Measurements from ENCODE around the gene CFAP46. TPM values are rescaled to one million over a fixed set of nuclear protein-coding genes. Genes with fewer than 3 reads are reported as not detected.
A peak's percentile ranks its signal among the peaks of the same experiment; 100 is the strongest.

CFAP46 gene
- total and polyA plus RNA-seq, 10 donors: 0.03 to 1.1 (median 0.12) TPM; not detected in 2

DNA sequence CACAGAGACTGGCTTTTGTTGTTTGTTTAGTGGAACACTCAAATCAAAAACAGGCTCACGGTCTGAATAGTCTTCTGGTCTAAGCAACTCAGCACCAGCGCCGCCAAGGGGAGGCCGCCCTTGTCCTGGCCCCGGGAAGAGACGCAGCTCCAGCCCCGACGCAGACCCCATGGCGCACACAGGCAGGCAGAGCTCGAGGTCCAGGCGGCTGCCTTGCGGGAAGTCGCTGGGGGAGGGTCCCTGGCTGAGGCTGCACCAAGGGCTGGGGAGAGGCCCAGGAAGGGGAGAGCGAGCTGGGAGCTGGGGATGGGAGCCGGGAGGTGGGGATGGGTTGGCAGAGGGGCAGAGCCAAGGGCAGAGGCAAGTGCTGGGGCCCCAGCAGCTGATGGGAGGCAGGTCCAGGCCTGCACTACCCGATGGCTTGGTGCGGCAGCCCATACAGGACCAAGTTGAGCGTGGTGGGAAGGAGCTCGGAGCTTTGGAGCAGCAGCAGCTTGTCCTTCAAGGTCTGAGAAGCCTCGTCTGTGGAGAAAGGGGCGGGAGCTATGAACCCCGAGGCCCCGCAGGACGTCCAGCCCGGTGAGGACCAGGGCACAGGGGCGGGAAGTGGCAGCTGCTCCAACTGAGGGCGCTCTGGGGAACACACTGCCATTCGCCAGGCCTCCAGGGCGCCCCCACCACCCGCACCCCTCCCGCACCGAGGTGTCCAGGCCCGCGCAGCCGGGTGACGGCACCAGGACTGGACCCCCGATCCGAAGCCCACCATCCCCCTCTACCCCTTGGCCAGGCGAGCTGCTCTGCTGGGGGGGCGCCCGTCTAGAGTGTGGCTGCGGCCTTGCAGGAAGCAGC, 133.8 kb downstream of the CFAP46 start:
- Histone ChIP-seq H3K36me3 (no peaks in the 10 kb centered on the region), H3K4me3 (no peak overlapping the region), H3K27me3 (replicated peaks in 1 of 7) (peaks cover 0 to 63% (median 0%) of the 10 kb centered on the region in 7 donors), H3K4me1 (no peaks in the 10 kb centered on the region), H3K27ac (no peak overlapping the region), H3K9me3 (no peaks in the 10 kb centered on the region)
- TF ChIP-seq, protein P1, sequence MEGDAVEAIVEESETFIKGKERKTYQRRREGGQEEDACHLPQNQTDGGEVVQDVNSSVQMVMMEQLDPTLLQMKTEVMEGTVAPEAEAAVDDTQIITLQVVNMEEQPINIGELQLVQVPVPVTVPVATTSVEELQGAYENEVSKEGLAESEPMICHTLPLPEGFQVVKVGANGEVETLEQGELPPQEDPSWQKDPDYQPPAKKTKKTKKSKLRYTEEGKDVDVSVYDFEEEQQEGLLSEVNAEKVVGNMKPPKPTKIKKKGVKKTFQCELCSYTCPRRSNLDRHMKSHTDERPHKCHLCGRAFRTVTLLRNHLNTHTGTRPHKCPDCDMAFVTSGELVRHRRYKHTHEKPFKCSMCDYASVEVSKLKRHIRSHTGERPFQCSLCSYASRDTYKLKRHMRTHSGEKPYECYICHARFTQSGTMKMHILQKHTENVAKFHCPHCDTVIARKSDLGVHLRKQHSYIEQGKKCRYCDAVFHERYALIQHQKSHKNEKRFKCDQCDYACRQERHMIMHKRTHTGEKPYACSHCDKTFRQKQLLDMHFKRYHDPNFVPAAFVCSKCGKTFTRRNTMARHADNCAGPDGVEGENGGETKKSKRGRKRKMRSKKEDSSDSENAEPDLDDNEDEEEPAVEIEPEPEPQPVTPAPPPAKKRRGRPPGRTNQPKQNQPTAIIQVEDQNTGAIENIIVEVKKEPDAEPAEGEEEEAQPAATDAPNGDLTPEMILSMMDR (IDR thresholded peaks at IDR 0.05 in 8 of 11, conservative IDR thresholded peaks at IDR 0.05 in 3 of 11): no peak
- no peak for TF ChIP-seq POLR2A (IDR thresholded peaks at IDR 0.05)
- TF ChIP-seq POLR2AphosphoS5 (IDR thresholded peaks at IDR 0.05): no peak
- peak; percentile 64 for DNase-seq
- intact Hi-C loops (cut with DNase I; ENCODE audit: low total_unique reads): no loop called here
- WGBS, 5 donors: 50 to 80% (median 68%) methylated on average over 28 to 42 of the region's 42 CpGs

DNA sequence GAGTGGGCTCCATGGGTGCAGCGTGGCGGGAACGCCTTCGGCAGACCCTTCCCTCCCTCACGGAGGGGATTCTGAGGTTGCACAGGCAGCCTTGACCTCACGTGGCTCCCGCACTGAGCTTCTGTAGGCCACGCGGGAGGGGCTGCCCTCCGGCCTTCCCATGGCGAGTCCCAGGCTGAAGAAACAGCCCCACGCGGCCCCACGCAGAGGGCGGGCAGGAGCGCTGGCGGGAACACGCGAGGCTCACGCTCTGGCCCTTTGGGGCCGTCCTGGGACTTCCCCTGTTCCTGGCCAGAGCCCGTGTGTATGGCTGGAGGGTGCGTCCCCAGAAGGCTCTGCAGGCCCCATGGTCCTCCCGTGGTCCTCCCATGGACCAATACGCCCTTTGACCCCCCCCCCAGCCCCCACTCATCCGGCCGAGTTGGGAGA, 134.7 kb downstream of the CFAP46 start:
- TF ChIP-seq POLR2A (IDR thresholded peaks at IDR 0.05): no peak
- Histone ChIP-seq H3K9me3 (no peaks in the 10 kb centered on the region), H3K36me3 (no peaks in the 10 kb centered on the region), H3K27me3 (replicated peaks in 1 of 7) (peaks cover 0 to 58% (median 0%) of the 10 kb centered on the region in 7 donors), H3K4me3 (no peak overlapping the region), H3K4me1 (no peaks in the 10 kb centered on the region), H3K27ac (no peak overlapping the region)
- peak; percentile 46 for DNase-seq
- 86 to 91% (median 87%) methylated on average over 6 to 27 of the region's 27 CpGs for WGBS, 5 donors
- intact Hi-C loops (cut with DNase I; ENCODE audit: low total_unique reads): no loop called here

DNA sequence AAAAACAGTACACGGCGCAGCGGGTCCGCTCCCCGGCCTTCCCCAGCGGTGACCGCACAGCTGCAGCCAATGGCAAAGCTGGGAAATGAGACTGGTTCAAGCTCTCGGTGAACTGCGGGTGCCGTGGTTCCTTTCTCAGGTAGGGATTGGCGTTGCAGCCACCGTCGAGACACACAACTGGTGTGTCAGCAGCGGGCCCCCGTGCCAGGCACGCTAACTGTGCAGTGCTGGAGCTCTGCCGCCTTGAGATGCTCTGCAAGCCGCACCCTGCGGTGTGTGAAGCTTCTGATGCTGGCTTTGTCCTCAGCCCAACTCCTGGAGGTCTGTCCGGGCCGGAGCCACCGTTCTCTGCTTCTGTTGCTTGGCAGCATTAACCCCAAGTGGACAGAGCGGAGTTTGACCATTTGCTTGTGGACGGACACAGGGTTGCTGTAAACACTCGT, 135.8 kb downstream of the CFAP46 start:
- Histone ChIP-seq H3K4me3 (no peak overlapping the region), H3K27me3 (replicated peaks in 1 of 7) (peaks cover 0 to 48% (median 0%) of the 10 kb centered on the region in 7 donors), H3K4me1 (no peaks in the 10 kb centered on the region), H3K36me3 (no peaks in the 10 kb centered on the region), H3K9me3 (peaks cover 0 to 7% (median 5%) of the 10 kb centered on the region in 8 donors), H3K27ac (no peak overlapping the region)
- TF ChIP-seq POLR2AphosphoS5 (IDR thresholded peaks at IDR 0.05): no peak
- peak; percentile 71 for DNase-seq
- intact Hi-C loops (cut with DNase I; ENCODE audit: low total_unique reads): no loop called here
- WGBS, 5 donors: 80 to 85% (median 83%) methylated on average over 17 to 25 of the region's 25 CpGs

DNA sequence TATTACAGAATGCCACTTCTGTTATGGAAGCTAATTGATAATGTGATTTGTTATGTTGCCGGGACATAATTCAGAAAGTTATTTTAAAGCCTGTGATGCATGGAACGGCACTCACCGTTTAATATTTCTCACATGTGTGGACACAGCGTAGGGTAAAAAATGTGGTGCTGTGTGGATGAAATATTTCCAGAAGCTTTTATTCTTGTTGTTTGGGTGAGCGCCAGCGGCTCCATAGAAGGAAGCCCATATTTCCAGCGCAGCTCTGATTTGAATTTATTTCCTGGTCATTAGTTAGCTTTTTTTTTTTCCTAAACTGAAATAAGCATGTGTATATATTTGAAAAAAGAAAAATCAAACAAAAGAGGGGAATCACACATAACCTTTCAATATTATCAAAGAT, 136.3 kb downstream of the CFAP46 start:
- Histone ChIP-seq H3K9me3 (peaks cover 0 to 8% (median 6%) of the 10 kb centered on the region in 8 donors), H3K4me1 (no peaks in the 10 kb centered on the region), H3K27me3 (replicated peaks in 1 of 7) (peaks cover 0 to 43% (median 0%) of the 10 kb centered on the region in 7 donors), H3K27ac (no peak overlapping the region), H3K4me3 (no peak overlapping the region), H3K36me3 (no peaks in the 10 kb centered on the region)
- TF ChIP-seq POLR2AphosphoS5 (IDR thresholded peaks at IDR 0.05) (no peak), POLR2A (IDR thresholded peaks at IDR 0.05) (no peak)
- TF ChIP-seq, protein P1 (IDR thresholded peaks at IDR 0.05 in 8 of 11, conservative IDR thresholded peaks at IDR 0.05 in 3 of 11): no peak
- 71 to 90% (median 80%) methylated on average over 7 of the region's 7 CpGs for WGBS, 5 donors
- DNase-seq: no peak
- intact Hi-C loops (cut with DNase I; ENCODE audit: low total_unique reads): no loop called here

DNA sequence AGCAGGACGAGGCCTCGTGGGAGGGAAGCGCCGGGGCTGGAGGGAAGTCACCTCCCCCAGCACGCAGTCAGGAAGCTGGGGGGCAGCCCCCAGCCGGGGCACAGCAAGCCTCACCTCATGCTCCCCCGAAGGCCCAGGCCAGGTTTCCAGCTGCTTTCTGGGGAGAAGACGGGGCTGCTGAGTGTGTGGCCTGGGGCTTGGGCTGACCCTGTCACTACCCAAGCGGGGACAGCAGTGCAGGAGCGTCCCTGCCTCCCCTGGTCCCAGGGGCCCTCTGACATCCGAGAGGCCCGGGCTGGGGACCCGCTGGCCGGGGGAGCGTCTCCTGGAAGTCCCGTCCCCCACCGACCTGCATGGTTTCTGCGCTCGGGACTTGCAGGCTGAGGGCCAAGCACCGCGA, 136.8 kb downstream of the CFAP46 start:
- Histone ChIP-seq H3K27me3 (replicated peaks in 1 of 7) (peaks cover 0 to 38% (median 0%) of the 10 kb centered on the region in 7 donors), H3K36me3 (no peaks in the 10 kb centered on the region), H3K27ac (no peak overlapping the region), H3K4me1 (no peaks in the 10 kb centered on the region), H3K4me3 (no peak overlapping the region), H3K9me3 (peaks cover 0 to 8% (median 6%) of the 10 kb centered on the region in 8 donors)
- peak; percentile 66 for DNase-seq
- TF ChIP-seq, protein P1 (IDR thresholded peaks at IDR 0.05 in 8 of 11, conservative IDR thresholded peaks at IDR 0.05 in 3 of 11): no peak
- no peak for TF ChIP-seq POLR2AphosphoS5 (IDR thresholded peaks at IDR 0.05)
- TF ChIP-seq POLR2A (IDR thresholded peaks at IDR 0.05): no peak
- 48 to 59% (median 52%) methylated on average over 18 to 21 of the region's 21 CpGs for WGBS, 5 donors
- intact Hi-C loops (cut with DNase I; ENCODE audit: low total_unique reads): no loop called here

Data from spleen (tissue), 11 donors.